PC-3 (cell line): ENCODE measurements around the gene IRAK3. TPM values are rescaled to one million over a fixed set of nuclear protein-coding genes. Genes with fewer than 3 reads are reported as not detected.

Experiments used
- ATAC-seq: fragments of 200-7000 bp; cut with Tn5 transposase; 2 replicates; pipeline ENCODE4 v1.9.1; 2020; ENCODE audit warnings: mild to moderate bottlenecking, moderate library complexity
- BruUV-seq: library from RNA; stranded (reverse); fragments of 400-500 nt; replicated peaks from 2 replicates; lab custom pipeline; 2021; lab: Mats Ljungman, UMichigan
- CTCF ChIA-PET: fragments of 300-600 bp; sonication (Branson Sonifier 250); formaldehyde crosslinking; loops from one replicate; lab custom pipeline; 2022; ENCODE audit warnings: antibody characterized with exemption; lab: Charles Lee
- POLR2A ChIA-PET: fragments of 300-600 bp; sonication (Branson Sonifier 250); formaldehyde crosslinking; loops from one replicate; lab custom pipeline; 2022; ENCODE audit warnings: antibody characterized with exemption; ENCODE audit not compliant: unreplicated experiment; lab: Charles Lee
- DNase-seq: peaks from one replicate; pipeline ENCODE4 v3.0.0-alpha.2; 2015
- H2AFZ ChIP-seq: fragments of 300-600 bp; sonication (generic); 2 replicates; pipeline ENCODE4 v1.6.0; 2016; ENCODE audit warnings: antibody characterized with exemption, low read length
- H3F3A ChIP-seq: fragments of 300-600 bp; sonication (generic); one replicate; pipeline ENCODE4 v1.6.0; 2017; ENCODE audit warnings: antibody characterized with exemption, low read length, control low read depth, mild to moderate bottlenecking; ENCODE audit not compliant: unreplicated experiment
- H3K27ac ChIP-seq: fragments of 300-600 bp; sonication (generic); 2 replicates; pipeline ENCODE4 v1.5.1; 2016; ENCODE audit warnings: mild to moderate bottlenecking, low read length
- H3K27me3 ChIP-seq: fragments of 300-600 bp; sonication (generic); 2 replicates; pipeline ENCODE4 v1.6.1; 2016; ENCODE audit warnings: low read length, mixed read lengths
- H3K36me3 ChIP-seq: fragments of 300-600 bp; sonication (generic); 2 replicates; pipeline ENCODE4 v1.6.1; 2016; ENCODE audit warnings: low read depth, mixed run types, low read length, mixed read lengths
- H3K4me1 ChIP-seq: fragments of 300-600 bp; sonication (generic); 2 replicates; pipeline ENCODE4 v1.5.1; 2016; ENCODE audit warnings: low read length; ENCODE audit not compliant: insufficient read depth
- H3K4me2 ChIP-seq: fragments of 300-600 bp; sonication (generic); 2 replicates; pipeline ENCODE4 v1.6.0; 2016; ENCODE audit warnings: low read length
- H3K4me3 ChIP-seq: fragments of 300-600 bp; sonication (generic); 2 replicates; pipeline ENCODE4 v1.5.1; 2016; ENCODE audit warnings: mild to moderate bottlenecking, low read length, mixed read lengths
- H3K79me2 ChIP-seq: fragments of 300-600 bp; sonication (generic); 2 replicates; pipeline ENCODE4 v1.6.1; 2017; ENCODE audit warnings: low read length, mixed read lengths
- H3K9ac ChIP-seq: fragments of 300-600 bp; sonication (generic); 2 replicates; pipeline ENCODE4 v1.6.0; 2016; ENCODE audit warnings: mild to moderate bottlenecking, low read length
- H3K9me2 ChIP-seq: fragments of 300-600 bp; sonication (generic); replicated peaks from 2 replicates; pipeline ENCODE4 v1.6.1; 2016; ENCODE audit warnings: mixed run types, low read length, mixed read lengths
- H3K9me3 ChIP-seq: fragments of 300-600 bp; sonication (generic); 2 replicates; pipeline ENCODE4 v1.6.1; 2016; ENCODE audit warnings: low read length, mixed read lengths
- H4K20me1 ChIP-seq: fragments of 300-600 bp; sonication (generic); 2 replicates; pipeline ENCODE4 v1.6.1; 2016; ENCODE audit warnings: low read length, mixed read lengths
- EZH2 ChIP-seq: fragments of 300-600 bp; sonication (generic); IDR thresholded peaks from one replicate; pipeline ENCODE4 v1.6.1; 2017; ENCODE audit warnings: antibody characterized with exemption, mild to moderate bottlenecking, low read length; ENCODE audit not compliant: unreplicated experiment
- EZH2phosphoT487 ChIP-seq: fragments of 300-600 bp; sonication (generic); IDR thresholded peaks from 2 replicates; pipeline ENCODE4 v1.6.1; 2018; ENCODE audit warnings: mild to moderate bottlenecking, antibody characterized with exemption, low read length, borderline replicate concordance
- intact Hi-C: fragments of 100-400 bp; cut with micrococcal nuclease; formaldehyde crosslinking; loops from 2 replicates; pipeline ENCODE4 v1.9.0; 2023
- total RNA-seq: library from RNA; depleted of rRNA; stranded (reverse); fragments of >200 nt; gene quantifications from 2 replicates; pipeline ENCODE4 v1.2.3, GENCODE V29; 2014
- TF ChIP-seq, protein P1 (sequence below): fragments of 300-600 bp; sonication (generic); conservative IDR thresholded peaks from 2 replicates; pipeline ENCODE4 v1.5.1; 2017; ENCODE audit warnings: antibody characterized with exemption, low read depth, mild to moderate bottlenecking, low read length

The IRAK3 gene
- total RNA-seq, 1 experiment from 2014 or later, result not detected

DNA sequence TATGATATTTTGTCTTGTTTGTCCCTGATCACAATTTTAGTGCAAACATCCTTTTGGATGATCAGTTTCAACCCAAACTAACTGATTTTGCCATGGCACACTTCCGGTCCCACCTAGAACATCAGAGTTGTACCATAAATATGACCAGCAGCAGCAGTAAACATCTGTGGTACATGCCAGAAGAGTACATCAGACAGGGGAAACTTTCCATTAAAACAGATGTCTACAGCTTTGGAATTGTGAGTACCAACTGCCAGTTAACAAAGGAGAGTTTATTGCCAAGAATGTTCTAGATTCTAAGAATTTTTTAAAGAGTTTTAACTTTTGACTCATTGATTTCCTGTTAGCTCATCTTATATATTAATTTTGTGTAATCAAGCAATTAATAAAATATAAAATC, 55.4 kb downstream of the IRAK3 start:
- TF ChIP-seq, protein P1, sequence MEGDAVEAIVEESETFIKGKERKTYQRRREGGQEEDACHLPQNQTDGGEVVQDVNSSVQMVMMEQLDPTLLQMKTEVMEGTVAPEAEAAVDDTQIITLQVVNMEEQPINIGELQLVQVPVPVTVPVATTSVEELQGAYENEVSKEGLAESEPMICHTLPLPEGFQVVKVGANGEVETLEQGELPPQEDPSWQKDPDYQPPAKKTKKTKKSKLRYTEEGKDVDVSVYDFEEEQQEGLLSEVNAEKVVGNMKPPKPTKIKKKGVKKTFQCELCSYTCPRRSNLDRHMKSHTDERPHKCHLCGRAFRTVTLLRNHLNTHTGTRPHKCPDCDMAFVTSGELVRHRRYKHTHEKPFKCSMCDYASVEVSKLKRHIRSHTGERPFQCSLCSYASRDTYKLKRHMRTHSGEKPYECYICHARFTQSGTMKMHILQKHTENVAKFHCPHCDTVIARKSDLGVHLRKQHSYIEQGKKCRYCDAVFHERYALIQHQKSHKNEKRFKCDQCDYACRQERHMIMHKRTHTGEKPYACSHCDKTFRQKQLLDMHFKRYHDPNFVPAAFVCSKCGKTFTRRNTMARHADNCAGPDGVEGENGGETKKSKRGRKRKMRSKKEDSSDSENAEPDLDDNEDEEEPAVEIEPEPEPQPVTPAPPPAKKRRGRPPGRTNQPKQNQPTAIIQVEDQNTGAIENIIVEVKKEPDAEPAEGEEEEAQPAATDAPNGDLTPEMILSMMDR, result no peak
- TF ChIP-seq EZH2 (no peak), EZH2phosphoT487 (no peak)
- no TSS peak for BruUV-seq
- ChIA-PET CTCF (no interaction called here), POLR2A (interaction anchor here (0.6 kb wide), 1 partner anchor 68 kb away, joined by 4 read pairs; no protein-coding TSS in a partner anchor)
- no peaks in the 10 kb centered on the region for H3K4me1 ChIP-seq
- H3K4me2 ChIP-seq, result no peak overlapping the region
- intact Hi-C loops, result no loop called here
- H3K27ac ChIP-seq, result no peak overlapping the region
- H3K27me3 ChIP-seq, result no peaks in the 10 kb centered on the region; the same call in 1 of the 2 replicates
- H2AFZ ChIP-seq, result no peak overlapping the region
- DNase-seq, result no peak
- H3K36me3 ChIP-seq, result no peaks in the 10 kb centered on the region
- no peaks in the 10 kb centered on the region for H3K9me2 ChIP-seq
- no peak overlapping the region for H3K9ac ChIP-seq
- H3K79me2 ChIP-seq, result no peaks in the 10 kb centered on the region
- no peaks in the 10 kb centered on the region for H3F3A ChIP-seq
- ATAC-seq, result no peak
- no peaks in the 10 kb centered on the region for H4K20me1 ChIP-seq
- no peak overlapping the region for H3K4me3 ChIP-seq
- H3K9me3 ChIP-seq, result no peaks in the 10 kb centered on the region

DNA sequence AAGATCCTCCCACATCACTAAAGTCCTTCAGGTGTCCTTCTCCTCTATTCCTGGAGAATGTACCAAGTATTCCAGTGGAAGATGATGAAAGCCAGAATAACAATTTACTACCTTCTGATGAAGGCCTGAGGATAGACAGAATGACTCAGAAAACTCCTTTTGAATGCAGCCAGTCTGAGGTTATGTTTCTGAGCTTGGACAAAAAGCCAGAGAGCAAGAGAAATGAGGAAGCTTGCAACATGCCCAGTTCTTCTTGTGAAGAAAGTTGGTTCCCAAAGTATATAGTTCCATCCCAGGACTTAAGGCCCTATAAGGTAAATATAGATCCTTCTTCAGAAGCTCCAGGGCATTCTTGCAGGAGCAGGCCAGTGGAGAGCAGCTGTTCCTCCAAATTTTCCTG, 58.7 kb downstream of the IRAK3 start:
- intact Hi-C loops, result no loop called here
- H3K9me3 ChIP-seq, result no peaks in the 10 kb centered on the region
- ChIA-PET POLR2A (no interaction called here), CTCF (no interaction called here)
- H3K4me3 ChIP-seq, result no peak overlapping the region
- no peaks in the 10 kb centered on the region for H3K36me3 ChIP-seq
- H3K27ac ChIP-seq, result no peak overlapping the region
- H3K9ac ChIP-seq, result no peak overlapping the region
- DNase-seq (no peak), ATAC-seq (no peak)
- no peaks in the 10 kb centered on the region for H3K79me2 ChIP-seq
- no peak overlapping the region for H3K4me2 ChIP-seq
- BruUV-seq, result no TSS peak
- no peaks in the 10 kb centered on the region for H3F3A ChIP-seq
- no peaks in the 10 kb centered on the region for H3K4me1 ChIP-seq
- H3K27me3 ChIP-seq, result peaks cover 32% of the 10 kb centered on the region
- TF ChIP-seq, protein P1, result no peak
- TF ChIP-seq EZH2phosphoT487 (no peak), EZH2 (no peak)
- H4K20me1 ChIP-seq, result no peaks in the 10 kb centered on the region
- no peak overlapping the region for H2AFZ ChIP-seq
- H3K9me2 ChIP-seq, result no peaks in the 10 kb centered on the region

DNA sequence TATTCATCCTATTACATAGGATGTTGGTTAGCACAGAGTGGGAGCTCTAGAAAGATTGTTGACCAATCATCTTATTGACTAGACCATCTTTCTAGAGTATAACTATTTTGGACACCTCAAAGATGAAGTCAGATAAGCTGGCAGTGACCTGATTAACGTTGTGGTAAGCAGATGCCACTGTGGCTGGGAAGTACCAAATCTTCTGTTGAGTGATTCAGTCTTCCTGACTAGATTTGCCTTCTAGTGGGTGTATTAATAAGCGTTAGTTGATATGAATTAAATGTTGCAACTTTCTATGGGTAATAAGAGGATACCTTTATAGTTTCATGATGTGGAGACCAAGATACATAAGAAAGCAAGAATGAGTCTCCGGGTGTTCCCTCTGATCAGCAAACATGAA, 62.0 kb downstream of the IRAK3 start:
- Histone ChIP-seq H3K9ac (no peak overlapping the region), H3K4me1 (no peaks in the 10 kb centered on the region), H3K79me2 (no peaks in the 10 kb centered on the region), H2AFZ (no peak overlapping the region), H3K27ac (no peak overlapping the region), H4K20me1 (no peaks in the 10 kb centered on the region), H3K9me3 (no peaks in the 10 kb centered on the region), H3K4me2 (no peak overlapping the region), H3K27me3 (peaks cover 64% of the 10 kb centered on the region), H3F3A (no peaks in the 10 kb centered on the region), H3K9me2 (no peaks in the 10 kb centered on the region), H3K4me3 (no peak overlapping the region), H3K36me3 (no peaks in the 10 kb centered on the region)
- ChIA-PET POLR2A (no interaction called here), CTCF (no interaction called here)
- DNase-seq (no peak), ATAC-seq (no peak)
- intact Hi-C loops, result no loop called here
- no TSS peak for BruUV-seq
- TF ChIP-seq, protein P1, result no peak
- TF ChIP-seq EZH2phosphoT487 (no peak), EZH2 (no peak)
